ENCODE results near the gene YBEY. TPM values are rescaled to one million over a fixed set of nuclear protein-coding genes. Genes with fewer than 3 reads are reported as not detected.
A peak's percentile ranks its signal among the peaks of the same experiment; 100 is the strongest.
"Not testable (repeated sequence)": the region's sequence is repeated elsewhere in the genome, so short reads cannot be mapped to it uniquely, and the experiment has no call there.

The YBEY gene
- total RNA-seq = 10 to 100 TPM in 3 of 4 donors, 1 to 10 TPM in 1; 6.1 to 16.3 (median 13.3) TPM

DNA sequence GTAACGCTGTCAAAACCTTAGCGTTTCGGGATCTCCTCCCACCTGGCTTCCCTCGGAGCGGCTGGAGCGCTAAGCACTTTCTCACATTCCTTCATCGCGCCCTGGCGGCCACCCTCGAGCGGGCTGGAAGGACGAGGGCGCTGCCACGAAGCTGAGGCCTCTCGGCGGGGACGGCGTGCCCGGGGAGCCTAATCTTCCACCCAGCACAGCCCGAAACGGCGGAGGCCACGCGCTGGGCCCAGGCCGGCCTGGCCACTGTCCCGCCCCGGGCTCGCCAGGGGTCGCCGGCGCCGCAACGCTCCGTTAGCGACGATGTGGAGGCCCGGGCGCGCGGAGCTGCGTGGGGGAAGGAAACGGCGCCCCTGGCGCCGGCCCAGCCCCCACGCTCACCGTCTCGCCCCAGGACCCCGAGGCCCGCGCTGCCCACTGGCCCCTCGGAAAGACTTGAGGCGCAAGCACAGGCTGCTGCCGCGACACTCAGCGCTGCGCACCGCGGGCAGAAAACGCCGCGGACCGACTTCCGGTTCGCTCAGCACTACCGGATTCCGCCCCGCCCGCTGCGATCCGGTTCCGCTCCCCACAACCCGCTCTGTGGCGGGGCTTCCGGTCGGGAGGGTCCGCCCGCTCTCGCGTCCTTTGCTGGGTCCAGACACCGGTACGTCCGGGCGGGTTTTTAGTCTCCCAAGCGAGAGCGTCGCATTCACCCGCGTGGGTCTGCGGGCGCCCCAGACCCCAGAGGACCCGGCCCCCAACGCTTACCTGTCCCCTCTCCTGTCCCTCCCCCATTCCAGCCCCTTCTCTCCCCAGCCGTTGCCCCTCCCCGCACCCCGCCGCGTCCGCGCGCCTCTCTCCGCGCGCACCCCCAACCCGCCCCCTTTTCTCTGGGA is at the start of gene YBEY:
Gene YBEY (plus strand): TSS at position 582 of the 887 bp plus-strand sequence. CDS start 572 bp downstream, outside the sequence.
- no peaks in the 10 kb centered on the region for H3K27me3 ChIP-seq
- WGBS, 2 donors (ENCODE audit: low coverage in 1 of 2) = 0 to 2% methylated on average over 7 to 10 of the region's 105 CpGs
- TF ChIP-seq POLR2A (IDR thresholded peaks at IDR 0.05) (peak; percentile 75 to 77), EP300 (IDR thresholded peaks at IDR 0.05) (no peak), POLR2AphosphoS5 (IDR thresholded peaks at IDR 0.05) (peak; percentile 84), CTCF (IDR thresholded peaks at IDR 0.05) (peak in 3 of 4 experiments; percentile 55 to 62 (median 56))
- H3K4me3 ChIP-seq = peak within 1 kb of the TSS; percentile 92 to 95
- peak; percentile 97 for ATAC-seq
- H3K4me1 ChIP-seq = peaks cover 19 to 53% (median 32%) of the 10 kb centered on the region in 3 donors
- H3K9me3 ChIP-seq = no peaks in the 10 kb centered on the region
- peak within 1 kb of the TSS; percentile 94 to 98 (median 96) for H3K27ac ChIP-seq
- H3K36me3 ChIP-seq = peaks cover 0 to 35% of the 10 kb centered on the region in 2 donors

GRCh38 chr21:46237474-46237873 is 48.7 kb upstream of the YBEY start:
- WGBS, 2 donors (ENCODE audit: low coverage in 1 of 2) = 100% methylated on average over 4 of the region's 5 CpGs; no CpG with 5 or more reads in 1 of the 2 donors
- H3K27ac ChIP-seq = no peak overlapping the region
- ATAC-seq = no peak
- H3K27me3 ChIP-seq = no peaks in the 10 kb centered on the region
- H3K9me3 ChIP-seq = no peaks in the 10 kb centered on the region
- H3K4me3 ChIP-seq = no peak overlapping the region
- peaks cover 3 to 85% of the 10 kb centered on the region in 2 donors for H3K36me3 ChIP-seq
- no peaks in the 10 kb centered on the region for H3K4me1 ChIP-seq
- TF ChIP-seq EP300 (IDR thresholded peaks at IDR 0.05) (no peak), CTCF (IDR thresholded peaks at IDR 0.05) (no peak), POLR2AphosphoS5 (IDR thresholded peaks at IDR 0.05) (no peak), POLR2A (IDR thresholded peaks at IDR 0.05) (no peak)

DNA sequence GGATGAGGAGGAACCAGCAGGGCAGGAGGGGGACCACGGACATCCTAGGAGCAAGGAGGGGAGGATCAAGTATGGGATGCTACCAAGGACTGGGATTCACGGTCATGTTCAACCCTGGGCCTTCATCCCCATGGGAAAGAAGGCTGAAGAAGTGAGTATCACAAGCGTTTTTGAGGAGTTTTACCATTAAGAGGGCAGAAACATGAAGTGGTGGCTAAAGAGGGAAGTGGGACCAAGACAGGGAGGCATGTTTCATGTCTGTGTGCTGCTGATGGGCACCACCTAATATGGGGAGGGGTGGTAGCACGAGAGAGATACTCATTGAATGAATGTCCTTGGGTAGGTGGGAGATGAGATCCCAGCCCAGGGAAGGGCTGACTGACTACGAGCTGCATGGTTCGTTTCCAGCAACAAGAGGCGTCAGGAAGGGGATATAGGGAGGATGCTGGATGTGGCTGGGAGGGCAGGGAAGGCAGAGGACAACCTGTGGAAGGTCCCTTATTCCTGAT is 46.3 kb upstream of the YBEY start:
- WGBS, 2 donors (ENCODE audit: low coverage in 1 of 2) = 70 to 73% methylated on average over 5 to 6 of the region's 7 CpGs
- no peak for ATAC-seq
- no peak overlapping the region for H3K27ac ChIP-seq
- peaks cover 0 to 87% of the 10 kb centered on the region in 2 donors for H3K36me3 ChIP-seq
- H3K27me3 ChIP-seq = no peaks in the 10 kb centered on the region
- no peaks in the 10 kb centered on the region for H3K9me3 ChIP-seq
- TF ChIP-seq POLR2A (IDR thresholded peaks at IDR 0.05) (no peak), CTCF (IDR thresholded peaks at IDR 0.05) (no peak), POLR2AphosphoS5 (IDR thresholded peaks at IDR 0.05) (no peak), EP300 (IDR thresholded peaks at IDR 0.05) (no peak)
- no peaks in the 10 kb centered on the region for H3K4me1 ChIP-seq
- H3K4me3 ChIP-seq = no peak overlapping the region

DNA sequence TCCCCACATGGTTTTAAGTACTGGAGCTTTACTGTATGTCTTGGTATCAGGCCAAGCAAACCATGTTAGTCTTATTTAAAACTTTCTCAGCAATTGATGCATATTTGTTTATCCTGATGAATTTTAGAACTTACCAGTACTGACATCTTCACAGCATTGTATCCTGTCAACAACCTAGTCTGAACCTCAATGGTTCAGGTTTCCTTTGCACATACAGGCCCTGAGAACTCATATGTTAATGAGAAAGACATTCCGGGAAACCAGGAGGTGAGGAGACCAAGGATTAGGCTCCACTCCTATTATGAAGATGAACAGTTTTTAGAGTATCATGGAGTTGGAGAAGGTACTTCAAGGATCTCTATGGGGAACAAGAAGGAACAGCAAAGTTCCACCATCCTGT is 44.6 kb upstream of the YBEY start:
- not testable (repeated sequence) for H3K9me3 ChIP-seq, ATAC-seq, H3K27me3 ChIP-seq, H3K27ac ChIP-seq, H3K4me1 ChIP-seq, H3K4me3 ChIP-seq
- WGBS, 2 donors (ENCODE audit: low coverage in 1 of 2) = 33 to 70% methylated on average over 1 of the region's 1 CpG
- H3K36me3 ChIP-seq = peaks cover 0 to 87% of the 10 kb centered on the region in 2 donors

GRCh38 chr21:46243325-46243724 is 42.8 kb upstream of the YBEY start:
- no peaks in the 10 kb centered on the region for H3K27me3 ChIP-seq
- H3K36me3 ChIP-seq = peaks cover 0 to 98% of the 10 kb centered on the region in 2 donors
- H3K9me3 ChIP-seq = no peaks in the 10 kb centered on the region
- H3K4me1 ChIP-seq = no peaks in the 10 kb centered on the region
- H3K4me3 ChIP-seq = no peak overlapping the region
- TF ChIP-seq EP300 (IDR thresholded peaks at IDR 0.05) (no peak), POLR2A (IDR thresholded peaks at IDR 0.05) (no peak), CTCF (IDR thresholded peaks at IDR 0.05) (no peak), POLR2AphosphoS5 (IDR thresholded peaks at IDR 0.05) (no peak)
- H3K27ac ChIP-seq = no peak overlapping the region
- 67 to 83% methylated on average over 3 of the region's 8 CpGs for WGBS, 2 donors (ENCODE audit: low coverage in 1 of 2)
- ATAC-seq = no peak
